NCI-H2029 (cell line): Measurements from ENCODE around the gene ORAI2.
A peak's percentile ranks its signal among the peaks of the same experiment; 100 is the strongest.

Experiments
- DNase-seq: peaks from one replicate; lab custom pipeline; 2025; lab: John Stamatoyannopoulos, UW

ORAI2 gene

GRCh38 chr7:102415685-102416225, 17.6 kb upstream of the ORAI2 start:
- DNase-seq: no peak

- DNase-seq: no peak
Measured at GRCh38 chr7:102416406-102416805, 17.0 kb upstream of the ORAI2 start.

GRCh38 chr7:102417105-102417504, 16.3 kb upstream of the ORAI2 start:
- DNase-seq: no peak

DNA sequence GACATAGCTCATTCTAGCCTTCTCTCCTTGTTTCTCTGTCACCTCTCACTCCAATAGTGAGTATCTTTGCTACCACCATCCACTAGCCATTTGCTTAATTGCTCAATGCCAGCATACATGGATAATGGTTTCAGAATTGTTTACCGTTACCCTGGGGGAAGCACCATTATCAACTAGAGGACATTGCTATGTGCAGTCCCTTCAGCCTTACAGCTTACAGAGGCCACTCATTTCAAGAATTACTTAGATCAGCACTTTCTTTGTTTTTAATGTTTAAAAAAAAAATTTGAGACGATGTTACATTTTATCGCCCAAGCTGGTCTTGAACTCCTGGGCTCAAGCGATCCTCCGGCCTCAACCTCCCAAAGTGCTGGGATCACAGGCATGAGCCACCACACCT, 14.8 kb upstream of the ORAI2 start:
- no peak for DNase-seq

DNA sequence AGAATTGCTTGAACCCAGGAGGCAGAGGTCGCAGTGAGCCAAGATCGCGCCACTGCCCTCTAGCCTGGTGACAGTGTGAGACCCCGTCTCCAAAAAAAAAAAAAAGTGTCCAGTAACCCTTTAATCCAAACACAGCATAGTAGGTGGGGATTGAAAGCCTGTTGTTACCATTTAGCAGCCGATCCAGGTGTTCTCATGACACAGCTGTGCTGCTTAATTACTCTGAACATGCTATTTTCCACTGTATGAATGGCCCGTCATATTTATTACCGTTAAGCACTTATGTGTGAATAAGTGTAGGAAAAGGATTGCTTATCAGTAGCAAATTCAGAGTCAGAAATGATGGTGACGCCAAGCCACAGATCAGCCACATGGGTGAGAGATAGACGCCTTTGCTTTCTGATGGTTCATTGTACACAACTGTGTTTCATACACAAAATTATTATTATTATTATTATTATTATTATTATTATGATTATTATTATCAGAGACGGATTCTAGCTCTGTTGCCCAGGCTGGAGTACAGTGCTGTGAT, 11.6 kb upstream of the ORAI2 start:
- DNase-seq: no peak

- DNase-seq: no peak
Measured at GRCh38 chr7:102424129-102424551, 9.2 kb upstream of the ORAI2 start.

GRCh38 chr7:102424787-102425218, 8.6 kb upstream of the ORAI2 start:
- DNase-seq: no peak

- no peak for DNase-seq
Measured at GRCh38 chr7:102425639-102426267, 7.6 kb upstream of the ORAI2 start.

- DNase-seq: no peak
Measured at GRCh38 chr7:102426268-102427018, 6.9 kb upstream of the ORAI2 start.

DNA sequence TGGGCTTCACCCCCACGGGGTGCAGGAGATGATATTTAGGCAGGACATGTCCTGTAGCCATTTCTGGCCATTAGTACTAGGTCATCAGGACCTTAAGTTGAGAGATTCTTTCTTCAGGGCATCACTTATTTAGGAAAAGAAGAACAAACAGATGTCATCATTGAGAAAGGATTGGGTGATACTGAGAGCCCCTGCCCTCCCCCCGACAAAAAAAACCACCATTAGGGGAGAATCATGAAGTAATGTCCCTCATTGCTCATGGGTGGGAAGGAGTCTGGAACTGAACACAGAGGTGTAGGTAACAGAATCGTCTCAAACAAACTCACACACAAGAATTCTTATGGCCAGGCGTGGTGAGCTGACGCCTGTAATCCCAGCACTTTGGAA, 6.4 kb upstream of the ORAI2 start:
- DNase-seq: no peak

GRCh38 chr7:102429141-102429899, 4.1 kb upstream of the ORAI2 start:
- DNase-seq: no peak

DNA sequence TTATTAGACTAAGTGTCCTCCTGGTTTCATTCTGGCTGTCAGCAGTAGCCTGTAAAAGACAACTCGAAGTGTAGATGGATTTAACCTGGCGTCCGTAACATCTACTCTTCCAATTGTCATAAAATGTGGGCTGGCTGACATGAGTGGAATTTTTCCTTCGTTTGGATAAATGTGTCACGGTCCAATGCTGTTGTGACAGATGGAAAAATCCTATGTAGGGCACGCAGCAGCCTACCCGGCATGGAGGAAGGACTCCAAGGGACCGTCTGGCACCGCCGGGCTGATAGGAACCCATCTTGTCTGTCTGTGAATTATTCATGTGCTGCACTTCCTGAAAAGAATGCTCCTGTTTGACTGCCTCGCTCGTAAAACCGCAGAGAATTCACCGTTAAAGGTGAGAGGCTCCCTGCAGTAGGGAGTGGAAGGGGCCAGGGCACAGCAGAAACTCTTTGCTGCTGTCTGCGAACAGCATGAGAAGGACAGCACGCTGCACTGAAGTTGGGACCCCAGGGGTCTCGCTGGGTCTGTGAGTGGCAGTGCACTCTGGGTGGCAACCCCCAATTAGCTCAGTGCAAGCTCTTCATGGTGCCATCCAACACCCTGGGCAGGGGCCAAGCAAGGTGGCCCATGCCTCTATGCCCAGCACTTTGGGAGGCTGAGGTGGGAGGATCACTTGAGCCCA, 1.6 kb upstream of the ORAI2 start:
- DNase-seq: peak; percentile 56

- DNase-seq: no peak
Measured at GRCh38 chr7:102432442-102433218, 745 bp upstream of the ORAI2 start.

- DNase-seq: no peak
Measured at GRCh38 chr7:102434039-102434486, 688 bp downstream of the ORAI2 start.

DNA sequence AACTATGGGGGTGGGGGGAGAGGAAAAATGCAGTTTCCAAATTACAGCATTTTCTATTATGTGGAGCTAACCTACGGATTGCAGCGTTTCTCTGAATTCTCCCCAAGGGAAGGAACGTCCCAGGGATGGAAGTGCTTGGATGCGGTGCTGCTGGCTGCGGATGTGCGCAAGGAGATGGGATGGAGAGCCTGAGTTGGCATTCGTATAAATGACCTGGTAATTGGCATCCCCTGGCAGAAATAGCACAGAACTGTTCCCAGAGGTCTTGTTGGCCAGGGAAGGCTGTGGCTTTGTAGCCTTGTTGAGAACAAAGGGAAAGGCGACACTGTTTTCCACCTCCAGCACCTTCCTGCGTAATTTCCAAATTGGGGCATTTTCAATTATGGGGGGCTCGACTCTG, 2.7 kb downstream of the ORAI2 start:
- no peak for DNase-seq

DNA sequence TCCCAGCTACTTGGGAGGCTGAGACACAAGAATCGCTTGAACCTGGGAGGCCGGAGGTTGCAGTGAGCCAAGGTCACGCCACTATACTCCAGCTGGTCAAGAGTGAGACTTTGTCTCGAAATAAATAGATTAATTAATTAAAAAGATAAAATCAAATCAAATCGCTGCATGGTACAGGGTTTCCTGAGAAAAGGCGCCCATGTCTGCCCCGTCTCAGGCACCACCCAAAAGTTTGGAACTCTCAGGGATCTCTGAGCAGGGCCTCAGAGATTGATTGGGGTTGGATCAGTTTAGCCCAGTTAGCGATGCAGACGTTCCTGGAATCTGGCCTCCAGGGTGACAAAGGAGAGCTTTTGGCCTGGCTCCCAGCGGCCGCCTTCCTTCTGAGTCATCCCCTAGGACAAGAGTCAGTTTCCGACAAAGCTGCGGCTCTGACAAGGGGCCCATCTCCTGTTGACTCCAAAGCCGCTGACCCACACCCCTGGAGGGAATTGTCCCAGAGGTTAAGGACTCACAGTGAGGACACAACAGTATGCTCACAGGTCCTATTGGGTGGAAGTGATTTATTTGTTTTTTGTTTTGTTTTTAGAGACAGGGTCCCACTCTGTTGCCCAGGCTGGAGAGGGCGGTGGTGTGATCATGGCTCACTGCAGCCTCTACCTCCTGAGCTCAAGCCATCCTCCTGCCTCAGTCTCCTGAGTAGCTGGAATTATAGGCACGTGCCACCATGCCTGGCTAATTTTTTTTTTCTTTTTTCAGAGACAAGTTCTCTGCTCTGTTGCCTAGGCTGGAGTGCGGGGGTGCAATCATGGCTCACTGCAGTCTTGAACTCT, 6.8 kb downstream of the ORAI2 start:
- DNase-seq: peak; percentile 51

- DNase-seq: no peak
Measured at GRCh38 chr7:102444961-102445673, 11.7 kb downstream of the ORAI2 start.

DNA sequence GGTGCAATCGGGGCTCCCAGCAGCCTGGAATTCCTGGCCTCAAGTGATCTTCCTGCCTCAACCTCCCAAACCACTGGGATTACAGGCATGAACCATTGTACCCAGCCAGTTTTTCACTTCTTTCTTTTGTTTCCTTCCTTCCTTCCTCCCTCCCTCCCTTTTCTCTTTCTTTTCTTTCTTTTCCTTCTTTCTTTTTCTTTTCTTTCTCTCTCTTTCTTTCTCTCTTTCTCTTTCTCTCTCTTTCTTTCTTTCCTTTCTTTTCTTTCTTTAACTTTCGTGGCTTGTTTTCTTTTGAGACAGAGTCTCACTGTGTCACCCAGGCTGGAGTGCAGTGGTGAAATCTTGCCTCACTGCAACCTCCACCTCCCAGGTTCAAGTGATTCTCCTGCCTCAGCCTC, 12.3 kb downstream of the ORAI2 start:
- DNase-seq: no peak

- DNase-seq: no peak
Measured at GRCh38 chr7:102446387-102447156, 13.2 kb downstream of the ORAI2 start.
